ENCODE results near the gene RNF175.

RNF175 gene

GRCh38 chr4:153750197-153750817, 9.5 kb downstream of the RNF175 start:
- Histone ChIP-seq H3K4me3 (ENCODE audit: insufficient read depth, low read depth, low read length, poor library complexity, severe bottlenecking) (no peak overlapping the region), H3K36me3 (ENCODE audit: control insufficient read depth, insufficient read depth, low read length) (no peaks in the 10 kb centered on the region), H3K27me3 (replicated peaks; ENCODE audit: control insufficient read depth, insufficient read depth, low read length, poor library complexity, severe bottlenecking) (no peaks in the 10 kb centered on the region), H3K9me3 (ENCODE audit: control insufficient read depth, low read length) (no peaks in the 10 kb centered on the region), H3K4me1 (ENCODE audit: control insufficient read depth, insufficient read depth, low read length, poor library complexity, severe bottlenecking) (no peaks in the 10 kb centered on the region), H3K27ac (ENCODE audit: insufficient read depth, low read length, poor library complexity, severe bottlenecking) (no peak overlapping the region)
- DNase-seq = peak in 1 of 3 donors; percentile 35

- no peak for DNase-seq
- H3K36me3 ChIP-seq (ENCODE audit: control insufficient read depth, insufficient read depth, low read length) = no peaks in the 10 kb centered on the region
- no peaks in the 10 kb centered on the region for H3K27me3 ChIP-seq (replicated peaks; ENCODE audit: control insufficient read depth, insufficient read depth, low read length, poor library complexity, severe bottlenecking)
- no peak overlapping the region for H3K4me3 ChIP-seq (ENCODE audit: insufficient read depth, low read depth, low read length, poor library complexity, severe bottlenecking)
- no peaks in the 10 kb centered on the region for H3K4me1 ChIP-seq (ENCODE audit: control insufficient read depth, insufficient read depth, low read length, poor library complexity, severe bottlenecking)
- no peak overlapping the region for H3K27ac ChIP-seq (ENCODE audit: insufficient read depth, low read length, poor library complexity, severe bottlenecking)
- H3K9me3 ChIP-seq (ENCODE audit: control insufficient read depth, low read length) = no peaks in the 10 kb centered on the region
Measured at GRCh38 chr4:153748378-153748777, 11.4 kb downstream of the RNF175 start.

GRCh38 chr4:153747406-153747955, 12.3 kb downstream of the RNF175 start:
- Histone ChIP-seq H3K27me3 (replicated peaks; ENCODE audit: control insufficient read depth, insufficient read depth, low read length, poor library complexity, severe bottlenecking) (no peaks in the 10 kb centered on the region), H3K9me3 (ENCODE audit: control insufficient read depth, low read length) (no peaks in the 10 kb centered on the region), H3K27ac (ENCODE audit: insufficient read depth, low read length, poor library complexity, severe bottlenecking) (no peak overlapping the region), H3K4me1 (ENCODE audit: control insufficient read depth, insufficient read depth, low read length, poor library complexity, severe bottlenecking) (no peaks in the 10 kb centered on the region), H3K4me3 (ENCODE audit: insufficient read depth, low read depth, low read length, poor library complexity, severe bottlenecking) (no peak overlapping the region), H3K36me3 (ENCODE audit: control insufficient read depth, insufficient read depth, low read length) (no peaks in the 10 kb centered on the region)
- no peak for DNase-seq

- no peaks in the 10 kb centered on the region for H3K27me3 ChIP-seq (replicated peaks; ENCODE audit: control insufficient read depth, insufficient read depth, low read length, poor library complexity, severe bottlenecking)
- no peaks in the 10 kb centered on the region for H3K9me3 ChIP-seq (ENCODE audit: control insufficient read depth, low read length)
- no peak overlapping the region for H3K27ac ChIP-seq (ENCODE audit: insufficient read depth, low read length, poor library complexity, severe bottlenecking)
- H3K36me3 ChIP-seq (ENCODE audit: control insufficient read depth, insufficient read depth, low read length) = no peaks in the 10 kb centered on the region
- DNase-seq = no peak
- H3K4me3 ChIP-seq (ENCODE audit: insufficient read depth, low read depth, low read length, poor library complexity, severe bottlenecking) = no peak overlapping the region
- H3K4me1 ChIP-seq (ENCODE audit: control insufficient read depth, insufficient read depth, low read length, poor library complexity, severe bottlenecking) = no peaks in the 10 kb centered on the region
Measured at GRCh38 chr4:153745651-153746050, 14.2 kb downstream of the RNF175 start.

- Histone ChIP-seq H3K9me3 (ENCODE audit: control insufficient read depth, low read length) (no peaks in the 10 kb centered on the region), H3K4me3 (ENCODE audit: insufficient read depth, low read depth, low read length, poor library complexity, severe bottlenecking) (no peak overlapping the region)
Measured at GRCh38 chr4:153741541-153741940, 18.3 kb downstream of the RNF175 start.

GRCh38 chr4:153735906-153736461, 23.8 kb downstream of the RNF175 start:
- Histone ChIP-seq H3K4me3 (ENCODE audit: insufficient read depth, low read depth, low read length, poor library complexity, severe bottlenecking) (no peak overlapping the region), H3K36me3 (ENCODE audit: control insufficient read depth, insufficient read depth, low read length) (no peaks in the 10 kb centered on the region), H3K27me3 (replicated peaks; ENCODE audit: control insufficient read depth, insufficient read depth, low read length, poor library complexity, severe bottlenecking) (no peaks in the 10 kb centered on the region), H3K9me3 (ENCODE audit: control insufficient read depth, low read length) (no peaks in the 10 kb centered on the region), H3K4me1 (ENCODE audit: control insufficient read depth, insufficient read depth, low read length, poor library complexity, severe bottlenecking) (no peaks in the 10 kb centered on the region), H3K27ac (ENCODE audit: insufficient read depth, low read length, poor library complexity, severe bottlenecking) (no peak overlapping the region)
- no peak for DNase-seq

More at GRCh38 chr4:153741541-153741940, 18.3 kb downstream of the RNF175 start:
- no peaks in the 10 kb centered on the region for H3K36me3 ChIP-seq (ENCODE audit: control insufficient read depth, insufficient read depth, low read length)
- no peaks in the 10 kb centered on the region for H3K27me3 ChIP-seq (replicated peaks; ENCODE audit: control insufficient read depth, insufficient read depth, low read length, poor library complexity, severe bottlenecking)
- no peaks in the 10 kb centered on the region for H3K4me1 ChIP-seq (ENCODE audit: control insufficient read depth, insufficient read depth, low read length, poor library complexity, severe bottlenecking)
- no peak for DNase-seq
- H3K27ac ChIP-seq (ENCODE audit: insufficient read depth, low read length, poor library complexity, severe bottlenecking) = no peak overlapping the region

- Histone ChIP-seq H3K27me3 (replicated peaks; ENCODE audit: control insufficient read depth, insufficient read depth, low read length, poor library complexity, severe bottlenecking) (no peaks in the 10 kb centered on the region), H3K9me3 (ENCODE audit: control insufficient read depth, low read length) (no peaks in the 10 kb centered on the region), H3K36me3 (ENCODE audit: control insufficient read depth, insufficient read depth, low read length) (no peaks in the 10 kb centered on the region), H3K27ac (ENCODE audit: insufficient read depth, low read length, poor library complexity, severe bottlenecking) (no peak overlapping the region), H3K4me1 (ENCODE audit: control insufficient read depth, insufficient read depth, low read length, poor library complexity, severe bottlenecking) (no peaks in the 10 kb centered on the region), H3K4me3 (ENCODE audit: insufficient read depth, low read depth, low read length, poor library complexity, severe bottlenecking) (no peak overlapping the region)
- no peak for DNase-seq
Measured at GRCh38 chr4:153733751-153734448, 25.9 kb downstream of the RNF175 start.

- Histone ChIP-seq H3K36me3 (ENCODE audit: control insufficient read depth, insufficient read depth, low read length) (no peaks in the 10 kb centered on the region), H3K9me3 (ENCODE audit: control insufficient read depth, low read length) (no peaks in the 10 kb centered on the region), H3K4me3 (ENCODE audit: insufficient read depth, low read depth, low read length, poor library complexity, severe bottlenecking) (no peak overlapping the region), H3K27me3 (replicated peaks; ENCODE audit: control insufficient read depth, insufficient read depth, low read length, poor library complexity, severe bottlenecking) (no peaks in the 10 kb centered on the region), H3K4me1 (ENCODE audit: control insufficient read depth, insufficient read depth, low read length, poor library complexity, severe bottlenecking) (no peaks in the 10 kb centered on the region), H3K27ac (ENCODE audit: insufficient read depth, low read length, poor library complexity, severe bottlenecking) (no peak overlapping the region)
- DNase-seq = no peak
Measured at GRCh38 chr4:153731239-153731638, 28.6 kb downstream of the RNF175 start.

- Histone ChIP-seq H3K27me3 (replicated peaks; ENCODE audit: control insufficient read depth, insufficient read depth, low read length, poor library complexity, severe bottlenecking) (no peaks in the 10 kb centered on the region), H3K4me3 (ENCODE audit: insufficient read depth, low read depth, low read length, poor library complexity, severe bottlenecking) (no peak overlapping the region), H3K4me1 (ENCODE audit: control insufficient read depth, insufficient read depth, low read length, poor library complexity, severe bottlenecking) (no peaks in the 10 kb centered on the region), H3K9me3 (ENCODE audit: control insufficient read depth, low read length) (no peaks in the 10 kb centered on the region), H3K36me3 (ENCODE audit: control insufficient read depth, insufficient read depth, low read length) (no peaks in the 10 kb centered on the region), H3K27ac (ENCODE audit: insufficient read depth, low read length, poor library complexity, severe bottlenecking) (no peak overlapping the region)
- no peak for DNase-seq
Measured at GRCh38 chr4:153729895-153730294, 29.9 kb downstream of the RNF175 start.

GRCh38 chr4:153728660-153729059, 31.2 kb downstream of the RNF175 start:
- DNase-seq = no peak
- H3K4me3 ChIP-seq (ENCODE audit: insufficient read depth, low read depth, low read length, poor library complexity, severe bottlenecking) = no peak overlapping the region
- no peaks in the 10 kb centered on the region for H3K27me3 ChIP-seq (replicated peaks; ENCODE audit: control insufficient read depth, insufficient read depth, low read length, poor library complexity, severe bottlenecking)
- H3K9me3 ChIP-seq (ENCODE audit: control insufficient read depth, low read length) = no peaks in the 10 kb centered on the region
- H3K27ac ChIP-seq (ENCODE audit: insufficient read depth, low read length, poor library complexity, severe bottlenecking) = no peak overlapping the region
- no peaks in the 10 kb centered on the region for H3K36me3 ChIP-seq (ENCODE audit: control insufficient read depth, insufficient read depth, low read length)
- H3K4me1 ChIP-seq (ENCODE audit: control insufficient read depth, insufficient read depth, low read length, poor library complexity, severe bottlenecking) = no peaks in the 10 kb centered on the region
